ENCODE data around the gene HKDC1.

DNA sequence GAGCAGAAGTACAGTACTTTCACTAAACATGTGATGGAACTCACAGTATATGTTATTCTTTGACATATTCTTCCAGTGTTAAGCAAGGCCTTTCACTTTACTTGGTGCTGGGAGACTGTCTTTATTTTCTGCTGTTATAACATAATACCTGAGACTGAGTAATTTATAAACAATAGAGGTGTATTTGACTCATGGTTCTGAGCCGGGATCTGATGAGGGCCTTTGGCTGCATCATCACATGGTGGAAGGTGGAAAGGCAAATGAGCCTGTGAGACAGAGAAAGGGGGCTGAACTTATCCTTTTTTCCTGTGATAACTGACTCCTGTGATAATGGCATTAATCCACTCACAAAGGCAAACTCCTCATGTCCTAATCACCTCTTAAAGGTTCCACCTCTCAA, 38.7 kb upstream of the HKDC1 start:
- TF ChIP-seq CTCF (IDR thresholded peaks at IDR 0.05; ENCODE audit: insufficient read depth, low read length, poor library complexity, severe bottlenecking) (no peak), EZH2phosphoT487 (conservative IDR thresholded peaks at IDR 0.05; ENCODE audit: low read length) (no peak)
